ENCODE measurements around the gene PBXIP1. TPM values are rescaled to one million over a fixed set of nuclear protein-coding genes. Genes with fewer than 3 reads are reported as not detected.
A peak's percentile ranks its signal among the peaks of the same experiment; 100 is the strongest.

PBXIP1 gene
- polyA plus RNA-seq, 1 donor (not counting 4 experiments of a cell fraction or from before 2014, with no cell fraction given): 15.6 TPM

GRCh38 chr1:154971341-154971998 lies 15.6 kb upstream of the PBXIP1 start:
- Histone ChIP-seq H4K20me1 (ENCODE audit: control insufficient read depth, extremely low read depth, insufficient read depth, low read length) (no peaks in the 10 kb centered on the region), H3K4me2 (ENCODE audit: control insufficient read depth, extremely low read depth, insufficient read depth, low read depth, low read length) (peak overlapping the region; percentile 76), H3K4me1 (ENCODE audit: control insufficient read depth, extremely low read depth, insufficient read depth, low read length) (peaks cover 52% of the 10 kb centered on the region), H3K36me3 (ENCODE audit: control insufficient read depth in 2 of 2, extremely low read depth in 1 of 2, insufficient read depth in 2 of 2, low read length in 2 of 2) (peaks cover 8 to 25% of the 10 kb centered on the region in 2 experiments), H3K79me2 (ENCODE audit: control insufficient read depth, insufficient read depth, low read length) (peaks cover 55% of the 10 kb centered on the region), H3K27ac (ENCODE audit: control insufficient read depth, insufficient read depth, low read length) (peak overlapping the region; percentile 99), H3K27me3 (ENCODE audit: control insufficient read depth, extremely low read depth, insufficient read depth, low read length) (no peaks in the 10 kb centered on the region), H2AFZ (ENCODE audit: control insufficient read depth, low read length) (no peak overlapping the region), H3K4me3 (ENCODE audit: control insufficient read depth in 2 of 3, extremely low read depth in 1 of 3, insufficient read depth in 2 of 3, low read depth in 1 of 3, low read length in 3 of 3) (peak overlapping the region; percentile 52 to 71 (median 54)), H3K9ac (ENCODE audit: control insufficient read depth, extremely low read depth, insufficient read depth, low read length) (peak overlapping the region; percentile 79), H3K9me1 (ENCODE audit: control insufficient read depth, extremely low read depth, insufficient read depth, low read length) (no peaks in the 10 kb centered on the region), H3K9me3 (ENCODE audit: control insufficient read depth, low read depth, low read length) (no peaks in the 10 kb centered on the region)
- FAIRE-seq: peak; percentile 69
- TF ChIP-seq EZH2 (IDR thresholded peaks at IDR 0.05; ENCODE audit: low read length) (no peak), CTCF (optimal IDR thresholded peaks at IDR 0.05 in 1 of 3, IDR thresholded peaks at IDR 0.05 in 1 of 3, conservative IDR thresholded peaks at IDR 0.05 in 1 of 3; ENCODE audit: extremely low read depth in 1 of 3, insufficient read depth in 2 of 3, low read length in 3 of 3) (no peak)
- peak; percentile 70 for DNase-seq (ENCODE audit: low read depth, low spot score)
- dilution Hi-C loops (cut with MboI; ENCODE audit: extremely low pct_ligation_motif_present, low sequenced_read_pairs): no loop called here

- no peaks in the 10 kb centered on the region for H4K20me1 ChIP-seq (ENCODE audit: control insufficient read depth, extremely low read depth, insufficient read depth, low read length)
- H3K9me3 ChIP-seq (ENCODE audit: control insufficient read depth, low read depth, low read length): no peaks in the 10 kb centered on the region
- H3K4me1 ChIP-seq (ENCODE audit: control insufficient read depth, extremely low read depth, insufficient read depth, low read length): peaks cover 50% of the 10 kb centered on the region
- H3K4me2 ChIP-seq (ENCODE audit: control insufficient read depth, extremely low read depth, insufficient read depth, low read depth, low read length): peak within 1 kb of the TSS; percentile 76
- DNase-seq (ENCODE audit: low read depth, low spot score) (peak; percentile 84), FAIRE-seq (peak; percentile 65)
- H3K9me1 ChIP-seq (ENCODE audit: control insufficient read depth, extremely low read depth, insufficient read depth, low read length): no peaks in the 10 kb centered on the region
- TF ChIP-seq EZH2 (IDR thresholded peaks at IDR 0.05; ENCODE audit: low read length): no peak
- no peak for TF ChIP-seq CTCF (optimal IDR thresholded peaks at IDR 0.05 in 1 of 3, IDR thresholded peaks at IDR 0.05 in 1 of 3, conservative IDR thresholded peaks at IDR 0.05 in 1 of 3; ENCODE audit: extremely low read depth in 1 of 3, insufficient read depth in 2 of 3, low read length in 3 of 3)
- peak within 1 kb of the TSS; percentile 99 for H3K27ac ChIP-seq (ENCODE audit: control insufficient read depth, insufficient read depth, low read length)
- peaks cover 14 to 32% of the 10 kb centered on the region in 2 experiments for H3K36me3 ChIP-seq (ENCODE audit: control insufficient read depth in 2 of 2, extremely low read depth in 1 of 2, insufficient read depth in 2 of 2, low read length in 2 of 2)
- no peaks in the 10 kb centered on the region for H3K27me3 ChIP-seq (ENCODE audit: control insufficient read depth, extremely low read depth, insufficient read depth, low read length)
- peak within 1 kb of the TSS; percentile 79 for H3K9ac ChIP-seq (ENCODE audit: control insufficient read depth, extremely low read depth, insufficient read depth, low read length)
- peaks cover 54% of the 10 kb centered on the region for H3K79me2 ChIP-seq (ENCODE audit: control insufficient read depth, insufficient read depth, low read length)
- peak within 1 kb of the TSS; percentile 52 to 71 (median 54) for H3K4me3 ChIP-seq (ENCODE audit: control insufficient read depth in 2 of 3, extremely low read depth in 1 of 3, insufficient read depth in 2 of 3, low read depth in 1 of 3, low read length in 3 of 3)
- H2AFZ ChIP-seq (ENCODE audit: control insufficient read depth, low read length): no peak within 1 kb of the TSS
- dilution Hi-C loops (cut with MboI; ENCODE audit: extremely low pct_ligation_motif_present, low sequenced_read_pairs): no loop called here
Observed at GRCh38 chr1:154970631-154971340, 14.9 kb upstream of the PBXIP1 start, which contains the start of gene SHC1. SHC1 (minus strand) TSS chr1:154970747; CDS start chr1:154970526, 221 bp downstream.
